ENCODE measurements around the gene SAMD8. TPM values are rescaled to one million over a fixed set of nuclear protein-coding genes. Genes with fewer than 3 reads are reported as not detected.

Gene SAMD8
- total RNA-seq, 1 experiment from 2014 or later: 32.0 TPM

GRCh38 chr10:75081379-75081778 lies 30.1 kb upstream of the SAMD8 start:
- intact Hi-C loops (cut with micrococcal nuclease; ENCODE audit: unreplicated experiment) (loop anchor here (10.0 kb wide), 1 partner anchor 257 kb away; the partner anchor contains the start of gene KAT6B), in situ Hi-C loops (cut with HindIII; ENCODE audit: low pct_unique_long_range_greater_than_20kb, low sequenced_read_pairs) (no loop called here)
- Histone ChIP-seq H3K27me3 (ENCODE audit: control insufficient read depth, insufficient read depth, low read length) (no peaks in the 10 kb centered on the region), H3K9me3 (ENCODE audit: control insufficient read depth, insufficient read depth, low read depth, low read length) (no peaks in the 10 kb centered on the region), H3K4me1 (ENCODE audit: control insufficient read depth, insufficient read depth, low read length) (peaks cover 4% of the 10 kb centered on the region; the same call in 1 of the 2 replicates), H3K36me3 (ENCODE audit: control insufficient read depth, insufficient read depth, low read length) (no peaks in the 10 kb centered on the region), H3K27ac (ENCODE audit: low read length) (no peak overlapping the region), H3K4me3 (ENCODE audit: low read depth in 2 of 2, low read length in 2 of 2) (no peak overlapping the region)
- ChIA-PET CTCF (no interaction called here), POLR2A (no interaction called here)
- DNase-seq (ENCODE audit: low read depth, low spot score): no peak
- ATAC-seq: no peak
- no peak for TF ChIP-seq REST (IDR thresholded peaks at IDR 0.05; ENCODE audit: insufficient read depth in 1 of 2, low read depth in 2 of 2, low read length in 1 of 2)
- TF ChIP-seq POLR2AphosphoS5 (IDR thresholded peaks at IDR 0.05; ENCODE audit: low read depth, low read length): no peak
- TF ChIP-seq CTCF (IDR thresholded peaks at IDR 0.05): no peak
- TF ChIP-seq SIN3A (IDR thresholded peaks at IDR 0.05; ENCODE audit: borderline replicate concordance, insufficient read depth, low read depth, low read length): no peak
- no peak for TF ChIP-seq TCF7L2 (IDR thresholded peaks at IDR 0.05; ENCODE audit: low read depth, low read length)
- no TSS peak for BruUV-seq (replicated peaks)

GRCh38 chr10:75083972-75084833 lies 27.3 kb upstream of the SAMD8 start:
- intact Hi-C loops (cut with micrococcal nuclease; ENCODE audit: unreplicated experiment): loop anchor here (10.0 kb wide), 1 partner anchor 259 kb away; the partner anchor contains the start of gene KAT6B
- Histone ChIP-seq H3K9me3 (ENCODE audit: control insufficient read depth, insufficient read depth, low read depth, low read length) (no peaks in the 10 kb centered on the region), H3K27ac (ENCODE audit: low read length) (no peak overlapping the region), H3K4me1 (ENCODE audit: control insufficient read depth, insufficient read depth, low read length) (peaks cover 4% of the 10 kb centered on the region; the same call in 1 of the 2 replicates), H3K36me3 (ENCODE audit: control insufficient read depth, insufficient read depth, low read length) (no peaks in the 10 kb centered on the region), H3K4me3 (ENCODE audit: low read depth in 2 of 2, low read length in 2 of 2) (no peak overlapping the region), H3K27me3 (ENCODE audit: control insufficient read depth, insufficient read depth, low read length) (no peaks in the 10 kb centered on the region)
- ATAC-seq (no peak), DNase-seq (ENCODE audit: low read depth, low spot score) (no peak)
- BruUV-seq (replicated peaks): no TSS peak
- CTCF ChIA-PET: no interaction called here
- POLR2A ChIA-PET: no interaction called here
- TF ChIP-seq SIN3A (IDR thresholded peaks at IDR 0.05; ENCODE audit: borderline replicate concordance, insufficient read depth, low read depth, low read length) (no peak), CTCF (IDR thresholded peaks at IDR 0.05) (no peak), REST (IDR thresholded peaks at IDR 0.05; ENCODE audit: insufficient read depth in 1 of 2, low read depth in 2 of 2, low read length in 1 of 2) (no peak), POLR2AphosphoS5 (IDR thresholded peaks at IDR 0.05; ENCODE audit: low read depth, low read length) (no peak), TCF7L2 (IDR thresholded peaks at IDR 0.05; ENCODE audit: low read depth, low read length) (no peak)
- in situ Hi-C loops (cut with HindIII; ENCODE audit: low pct_unique_long_range_greater_than_20kb, low sequenced_read_pairs): no loop called here

Measured in Panc1 (cell line).